ENCODE measurements around the gene PSMD13.
A peak's percentile ranks its signal among the peaks of the same experiment; 100 is the strongest.

The PSMD13 gene

GRCh38 chr11:290621-291231, 54.0 kb downstream of the PSMD13 start:
- no peak for DNase-seq

GRCh38 chr11:291281-292210, 54.8 kb downstream of the PSMD13 start:
- no peak for DNase-seq

- no peak for DNase-seq
Observed at GRCh38 chr11:292211-293121, 55.7 kb downstream of the PSMD13 start.

- DNase-seq = no peak
Observed at GRCh38 chr11:293271-293851, 56.6 kb downstream of the PSMD13 start.

GRCh38 chr11:293852-294661, 57.3 kb downstream of the PSMD13 start:
- DNase-seq = no peak

- no peak for DNase-seq
Observed at GRCh38 chr11:294780-295179, 58.0 kb downstream of the PSMD13 start.

- DNase-seq = no peak
Observed at GRCh38 chr11:295351-296170, 58.8 kb downstream of the PSMD13 start.

GRCh38 chr11:296171-297050, 59.6 kb downstream of the PSMD13 start:
- no peak for DNase-seq

GRCh38 chr11:297051-297585, 60.3 kb downstream of the PSMD13 start:
- no peak for DNase-seq

GRCh38 chr11:297586-298405, 61.0 kb downstream of the PSMD13 start:
- no peak for DNase-seq

GRCh38 chr11:298406-299065, 61.8 kb downstream of the PSMD13 start:
- DNase-seq = no peak

- no peak for DNase-seq
Observed at GRCh38 chr11:299081-299891, 62.5 kb downstream of the PSMD13 start, which contains the start of gene IFITM5. Gene IFITM5 (minus strand): TSS chr11:299526. CDS start chr11:299490, 36 bp downstream.

GRCh38 chr11:299951-300735, 63.4 kb downstream of the PSMD13 start:
- DNase-seq = peak; percentile 44

Measured in eye (tissue), 1 donor.